GM21528 (cell line): ENCODE measurements around the gene CFAP206.

Experiments used
- ATAC-seq: cut with Tn5 transposase; IDR thresholded peaks from one replicate; pipeline ENCODE4 v1.9.1; 2021; ENCODE audit warnings: mild to moderate bottlenecking, moderate library complexity; ENCODE audit not compliant: unreplicated experiment, low FRiP score

CFAP206 gene

GRCh38 chr6:87407901-87408720, at the start of gene CFAP206:
Gene CFAP206 (plus strand): TSS chr6:87407972. CDS start chr6:87409840, 1,868 bp downstream.
- ATAC-seq = peak; percentile 82

GRCh38 chr6:87364602-87365252, 43.0 kb upstream of the CFAP206 start:
- no peak for ATAC-seq

GRCh38 chr6:87366072-87366827, 41.5 kb upstream of the CFAP206 start:
- no peak for ATAC-seq

GRCh38 chr6:87366899-87367298, 40.9 kb upstream of the CFAP206 start:
- no peak for ATAC-seq

GRCh38 chr6:87373377-87373776, 34.4 kb upstream of the CFAP206 start:
- ATAC-seq = no peak

- ATAC-seq = no peak
Measured at GRCh38 chr6:87375315-87375714, 32.5 kb upstream of the CFAP206 start.

- ATAC-seq = no peak
Measured at GRCh38 chr6:87376643-87377042, 31.1 kb upstream of the CFAP206 start.

GRCh38 chr6:87378947-87379346, 28.8 kb upstream of the CFAP206 start:
- no peak for ATAC-seq

- no peak for ATAC-seq
Measured at GRCh38 chr6:87382861-87383260, 24.9 kb upstream of the CFAP206 start.

GRCh38 chr6:87384038-87384437, 23.7 kb upstream of the CFAP206 start:
- no peak for ATAC-seq

GRCh38 chr6:87384449-87384848, 23.3 kb upstream of the CFAP206 start:
- no peak for ATAC-seq

GRCh38 chr6:87391334-87391733, 16.4 kb upstream of the CFAP206 start:
- ATAC-seq = no peak

- peak; percentile 74 for ATAC-seq
Measured at GRCh38 chr6:87393026-87393622, 14.6 kb upstream of the CFAP206 start.

- no peak for ATAC-seq
Measured at GRCh38 chr6:87395431-87395830, 12.3 kb upstream of the CFAP206 start.

- no peak for ATAC-seq
Measured at GRCh38 chr6:87396595-87397392, 11.0 kb upstream of the CFAP206 start.

GRCh38 chr6:87397656-87398055, 10.1 kb upstream of the CFAP206 start:
- ATAC-seq = no peak

- ATAC-seq = no peak
Measured at GRCh38 chr6:87401832-87402231, 5.9 kb upstream of the CFAP206 start.

GRCh38 chr6:87407561-87407900, 241 bp upstream of the CFAP206 start:
- peak; percentile 23 for ATAC-seq

GRCh38 chr6:87408721-87409155, 966 bp downstream of the CFAP206 start:
- no peak for ATAC-seq

GRCh38 chr6:87419266-87419665, 11.5 kb downstream of the CFAP206 start:
- no peak for ATAC-seq
